Renal pelvis (tissue), 4 donors: ENCODE measurements around the gene FNDC8. TPM values are rescaled to one million over a fixed set of nuclear protein-coding genes. Genes with fewer than 3 reads are reported as not detected.
A peak's percentile ranks its signal among the peaks of the same experiment; 100 is the strongest.
"Not testable (repeated sequence)": the region's sequence is repeated elsewhere in the genome, so short reads cannot be mapped to it uniquely, and the experiment has no call there.

Experiments used
- DNase-seq: peaks from one replicate; pipeline ENCODE4 v3.0.0-alpha.2; 2013
- polyA plus RNA-seq, 3 donors: library from polyadenylated mRNA; unstranded; fragments of 120-200 nt; gene quantifications; one replicate each; pipeline ENCODE4 v1.2.1, GENCODE V29; 2013; ENCODE audit not compliant: insufficient read length in 3 of 3

The FNDC8 gene
- polyA plus RNA-seq, 3 donors, result 0.11 to 0.32 (median 0.25) TPM

GRCh38 chr17:35169835-35170363 lies 48.5 kb downstream of the FNDC8 start:
- no peak for DNase-seq

- DNase-seq, result peak; percentile 8
Observed at GRCh38 chr17:35170968-35171771, 49.8 kb downstream of the FNDC8 start.

GRCh38 chr17:35171834-35172233 lies 50.4 kb downstream of the FNDC8 start:
- DNase-seq, result no peak

- DNase-seq, result not testable (repeated sequence)
Observed at GRCh38 chr17:35172321-35172720, 50.9 kb downstream of the FNDC8 start.

GRCh38 chr17:35174835-35175334 lies 53.5 kb downstream of the FNDC8 start:
- DNase-seq, result no peak

- no peak for DNase-seq
Observed at GRCh38 chr17:35175638-35176415, 54.4 kb downstream of the FNDC8 start.

- DNase-seq, result no peak
Observed at GRCh38 chr17:35176897-35177296, 55.5 kb downstream of the FNDC8 start.

- not testable (repeated sequence) for DNase-seq
Observed at GRCh38 chr17:35179379-35179778, 58.0 kb downstream of the FNDC8 start.

Other genes starting within 250 kb of the FNDC8 start
- gene CCT6B, start 160.2 kb upstream of the FNDC8 start, polyA plus RNA-seq, result 1 to 10 TPM; 4.6 to 5.2 (median 5.2) TPM
- 10 to 100 TPM; 22.5 to 25.1 (median 23.1) TPM for gene ZNF830, start 160.1 kb upstream of the FNDC8 start, polyA plus RNA-seq
- gene LIG3, start 141.1 kb upstream of the FNDC8 start, polyA plus RNA-seq, result 10 to 100 TPM; 34.0 to 51.6 (median 42.5) TPM
- gene RFFL, start 57.9 kb upstream of the FNDC8 start, polyA plus RNA-seq, result 10 to 100 TPM; 21.7 to 25.7 (median 24.7) TPM
- 10 to 100 TPM; 11.9 to 15.7 (median 15.2) TPM for gene RAD51D, start 1.8 kb upstream of the FNDC8 start, polyA plus RNA-seq
- 10 to 100 TPM; 16.7 to 19.8 (median 18.5) TPM for gene NLE1, start 20.7 kb downstream of the FNDC8 start, polyA plus RNA-seq
- gene UNC45B, start 26.2 kb downstream of the FNDC8 start, polyA plus RNA-seq, result under 1 TPM; 0.09 to 0.23 (median 0.16) TPM
- gene SLC35G3, start 72.8 kb downstream of the FNDC8 start, polyA plus RNA-seq, result not detected
- gene SLFN5, start 121.5 kb downstream of the FNDC8 start, polyA plus RNA-seq, result 10 to 100 TPM; 11.1 to 17.0 (median 15.3) TPM